Left forelimb (tissue), 1 donor: ENCODE measurements around the gene CMTM1.
"Not testable (repeated sequence)": the region's sequence is repeated elsewhere in the genome, so short reads cannot be mapped to it uniquely, and the experiment has no call there.

Source experiments
- DNase-seq: peaks from one replicate; pipeline ENCODE4 v3.0.0-alpha.2; 2018; ENCODE audit warnings: low spot score

CMTM1 gene

DNA sequence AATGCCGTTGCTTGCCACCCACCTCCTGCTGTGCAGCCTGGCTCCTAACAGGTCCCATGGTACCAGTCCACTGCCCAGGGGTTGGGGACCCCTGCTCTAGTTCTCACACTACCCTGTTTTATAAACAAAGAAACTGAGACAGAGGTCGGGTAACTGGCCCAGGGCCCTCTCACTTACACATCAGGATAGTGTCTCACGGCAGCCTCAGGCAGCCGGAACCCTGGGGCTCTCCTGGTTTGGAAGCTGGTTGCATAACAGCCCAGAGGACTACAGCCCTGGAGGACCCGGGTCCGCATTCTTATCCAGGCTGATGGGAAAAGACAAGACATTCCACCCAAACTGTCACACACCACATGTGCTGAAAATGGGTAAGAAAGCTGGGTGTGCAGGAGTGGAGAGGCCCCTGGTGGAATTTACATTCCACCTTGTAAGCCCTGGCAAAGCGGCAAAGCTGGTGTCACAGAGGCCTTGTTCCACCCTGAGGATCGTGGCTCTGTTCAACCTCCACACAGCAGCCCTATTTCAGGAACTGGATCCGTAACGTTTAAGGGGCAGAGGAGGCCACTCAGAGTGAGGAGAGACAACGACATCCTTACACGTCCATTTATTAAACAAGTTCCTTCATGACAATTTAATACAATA lies 48.0 kb downstream of the CMTM1 start:
- DNase-seq, result no peak

- no peak for DNase-seq
These were observed 49.9 kb downstream of the CMTM1 start for GRCh38 chr16:66616169-66616568.

- DNase-seq, result no peak
These were observed 50.4 kb downstream of the CMTM1 start for GRCh38 chr16:66616592-66616991.

GRCh38 chr16:66617010-66617434 lies 50.8 kb downstream of the CMTM1 start:
- no peak for DNase-seq

DNA sequence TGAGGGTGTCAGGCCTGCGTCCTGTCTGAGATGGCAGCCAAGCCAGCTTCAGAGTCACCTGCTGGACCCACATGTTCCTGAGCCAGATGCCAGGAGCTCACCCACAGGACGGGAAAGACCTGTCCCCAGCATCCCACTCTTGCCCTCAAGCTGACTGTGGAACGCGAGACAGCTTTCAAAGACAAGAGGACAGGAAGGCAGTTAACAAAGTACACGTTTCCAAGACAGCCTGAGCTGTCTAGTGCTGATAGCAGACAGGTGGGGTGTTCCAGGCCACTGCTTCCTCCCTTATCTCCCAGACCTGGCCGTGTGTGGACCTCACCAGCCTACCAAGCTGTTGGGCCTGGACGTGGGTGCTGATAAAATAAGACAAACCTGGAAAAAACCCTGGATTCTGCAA lies 51.5 kb downstream of the CMTM1 start:
- no peak for DNase-seq

DNA sequence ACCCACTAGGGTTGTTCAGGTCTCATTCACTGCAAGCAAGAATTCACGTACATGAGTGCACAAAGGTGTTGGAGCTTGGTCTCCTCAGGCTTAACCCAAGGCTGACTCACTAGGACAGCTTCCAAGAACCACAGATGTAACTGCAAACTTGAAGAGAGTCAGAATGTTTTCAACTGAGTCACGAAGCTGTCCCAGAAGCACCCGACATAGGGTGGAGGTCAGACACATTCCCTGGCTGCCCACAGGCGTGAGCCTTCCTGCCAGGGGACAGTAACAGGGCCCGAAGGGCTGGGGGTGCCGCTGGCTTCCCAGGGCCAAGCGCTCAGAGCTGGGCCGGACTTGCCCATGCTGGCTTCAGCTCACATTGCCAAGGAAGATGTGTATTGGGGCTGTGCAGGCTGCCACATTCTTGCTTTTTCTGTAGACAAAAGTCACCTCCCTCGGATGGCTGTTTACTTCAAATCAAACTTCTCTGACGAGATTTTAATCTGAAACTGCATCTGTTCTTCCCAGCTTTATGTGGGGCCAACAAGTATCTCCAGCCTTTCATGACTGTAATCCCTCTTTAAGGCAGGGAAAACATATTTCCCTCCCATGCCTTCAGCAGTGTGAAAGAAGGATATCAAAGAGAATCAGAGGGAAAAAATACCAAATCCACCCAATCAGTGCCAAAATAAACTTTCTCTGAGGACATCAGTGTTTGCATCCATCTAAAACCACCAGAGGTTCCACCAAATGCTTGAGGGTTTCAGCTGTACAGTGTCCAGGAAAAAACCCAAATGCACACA lies 52.5 kb downstream of the CMTM1 start:
- no peak for DNase-seq

- DNase-seq, result no peak
These were observed 53.5 kb downstream of the CMTM1 start for GRCh38 chr16:66619534-66620428.

GRCh38 chr16:66620429-66620795 lies 54.2 kb downstream of the CMTM1 start:
- no peak for DNase-seq

GRCh38 chr16:66621973-66622372 lies 55.7 kb downstream of the CMTM1 start:
- no peak for DNase-seq

- no peak for DNase-seq
These were observed 56.6 kb downstream of the CMTM1 start for GRCh38 chr16:66622863-66623262.

DNA sequence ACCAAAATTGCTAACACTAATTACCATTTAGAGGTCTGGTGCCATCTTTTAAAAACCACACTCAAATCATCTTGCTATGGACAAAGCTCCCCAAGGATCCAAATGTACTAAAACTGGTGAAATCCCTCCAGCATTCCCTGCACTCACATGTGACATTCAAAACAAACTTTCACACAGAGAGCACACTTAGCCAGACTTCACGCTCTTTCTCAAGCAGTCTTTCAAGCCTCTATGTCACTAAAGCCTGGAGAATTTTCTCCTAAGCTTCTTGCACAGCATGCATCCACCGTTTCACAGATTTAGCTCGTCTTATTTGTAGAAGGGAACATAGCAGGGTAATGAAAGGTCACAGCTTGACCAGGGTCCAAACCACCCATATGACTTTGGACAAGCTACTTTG lies 57.5 kb downstream of the CMTM1 start:
- DNase-seq, result no peak

GRCh38 chr16:66627611-66628378 lies 61.6 kb downstream of the CMTM1 start:
- DNase-seq, result not testable (repeated sequence)
